Measurements from ENCODE around the gene ZSCAN21.
"Not testable (repeated sequence)": the region's sequence is repeated elsewhere in the genome, so short reads cannot be mapped to it uniquely, and the experiment has no call there.

ZSCAN21 gene

GRCh38 chr7:100049441-100050291 is at the start of gene ZSCAN21:
Gene ZSCAN21 (plus strand): TSS chr7:100049774. CDS start chr7:100057007, 7,233 bp downstream.
- TF ChIP-seq, protein P1, sequence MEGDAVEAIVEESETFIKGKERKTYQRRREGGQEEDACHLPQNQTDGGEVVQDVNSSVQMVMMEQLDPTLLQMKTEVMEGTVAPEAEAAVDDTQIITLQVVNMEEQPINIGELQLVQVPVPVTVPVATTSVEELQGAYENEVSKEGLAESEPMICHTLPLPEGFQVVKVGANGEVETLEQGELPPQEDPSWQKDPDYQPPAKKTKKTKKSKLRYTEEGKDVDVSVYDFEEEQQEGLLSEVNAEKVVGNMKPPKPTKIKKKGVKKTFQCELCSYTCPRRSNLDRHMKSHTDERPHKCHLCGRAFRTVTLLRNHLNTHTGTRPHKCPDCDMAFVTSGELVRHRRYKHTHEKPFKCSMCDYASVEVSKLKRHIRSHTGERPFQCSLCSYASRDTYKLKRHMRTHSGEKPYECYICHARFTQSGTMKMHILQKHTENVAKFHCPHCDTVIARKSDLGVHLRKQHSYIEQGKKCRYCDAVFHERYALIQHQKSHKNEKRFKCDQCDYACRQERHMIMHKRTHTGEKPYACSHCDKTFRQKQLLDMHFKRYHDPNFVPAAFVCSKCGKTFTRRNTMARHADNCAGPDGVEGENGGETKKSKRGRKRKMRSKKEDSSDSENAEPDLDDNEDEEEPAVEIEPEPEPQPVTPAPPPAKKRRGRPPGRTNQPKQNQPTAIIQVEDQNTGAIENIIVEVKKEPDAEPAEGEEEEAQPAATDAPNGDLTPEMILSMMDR (IDR thresholded peaks at IDR 0.05; ENCODE audit: insufficient read depth, low read depth, low read length, missing control alignments), result peak; percentile 5
- H3K4me3 ChIP-seq (ENCODE audit: low read depth, low read length), result peak within 1 kb of the TSS; percentile 75
- peak; percentile 77 for DNase-seq (ENCODE audit: low read depth)

DNA sequence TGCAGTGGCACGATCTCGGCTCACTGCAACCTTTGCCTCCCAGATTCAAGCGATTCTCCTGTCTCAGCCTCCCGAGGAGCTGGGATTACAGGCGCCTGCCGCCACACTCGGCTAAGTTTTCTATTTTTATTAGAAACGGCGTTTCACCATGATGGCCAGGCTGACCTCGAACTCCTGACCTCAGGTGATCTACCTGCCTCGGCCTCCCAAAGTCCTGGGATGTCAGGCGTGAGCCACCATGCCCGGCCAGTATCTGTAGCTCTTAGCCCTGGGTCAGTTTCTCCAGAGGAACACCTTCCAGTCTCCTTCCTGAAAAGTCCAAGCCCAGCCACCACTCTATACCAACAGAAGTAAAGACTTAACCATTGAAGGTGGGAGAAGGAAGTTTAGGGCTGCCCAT is 49.3 kb upstream of the ZSCAN21 start:
- H3K4me3 ChIP-seq (ENCODE audit: low read depth, low read length), result no peak overlapping the region
- TF ChIP-seq, protein P1 (IDR thresholded peaks at IDR 0.05; ENCODE audit: insufficient read depth, low read depth, low read length, missing control alignments), result no peak
- no peak for DNase-seq (ENCODE audit: low read depth)

- H3K4me3 ChIP-seq (ENCODE audit: low read depth, low read length), result no peak overlapping the region
- TF ChIP-seq, protein P1 (IDR thresholded peaks at IDR 0.05; ENCODE audit: insufficient read depth, low read depth, low read length, missing control alignments), result no peak
- DNase-seq (ENCODE audit: low read depth), result no peak
Measured at GRCh38 chr7:100003711-100004661, 45.6 kb upstream of the ZSCAN21 start.

GRCh38 chr7:100007887-100008286 is 41.7 kb upstream of the ZSCAN21 start:
- no peak for DNase-seq (ENCODE audit: low read depth)
- no peak overlapping the region for H3K4me3 ChIP-seq (ENCODE audit: low read depth, low read length)
- TF ChIP-seq, protein P1 (IDR thresholded peaks at IDR 0.05; ENCODE audit: insufficient read depth, low read depth, low read length, missing control alignments), result no peak

DNA sequence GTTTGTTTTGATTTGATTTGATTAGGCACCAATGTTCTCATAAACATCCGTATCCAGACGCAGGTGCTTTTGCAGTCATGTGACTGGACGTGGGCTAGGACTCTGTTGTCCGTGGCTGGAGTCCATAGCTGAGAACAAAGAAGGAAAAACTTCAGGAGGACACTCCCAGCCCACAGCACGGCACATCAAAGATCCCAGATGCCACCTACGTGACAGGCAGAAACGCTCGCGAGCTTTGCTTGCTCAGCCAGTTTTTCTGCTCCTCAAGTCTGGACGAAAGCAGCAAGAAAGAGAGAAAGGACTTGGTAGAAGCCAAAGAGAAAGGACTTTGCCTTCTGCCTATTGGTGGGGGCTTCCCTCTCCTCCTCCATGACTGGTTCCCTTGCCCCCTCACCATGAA is 41.0 kb upstream of the ZSCAN21 start:
- H3K4me3 ChIP-seq (ENCODE audit: low read depth, low read length), result no peak overlapping the region
- DNase-seq (ENCODE audit: low read depth), result no peak
- TF ChIP-seq, protein P1 (IDR thresholded peaks at IDR 0.05; ENCODE audit: insufficient read depth, low read depth, low read length, missing control alignments), result no peak

- DNase-seq (ENCODE audit: low read depth); H3K4me3 ChIP-seq (ENCODE audit: low read depth, low read length): not testable (repeated sequence)
Measured at GRCh38 chr7:100009952-100010351, 39.6 kb upstream of the ZSCAN21 start.

- TF ChIP-seq, protein P1 (IDR thresholded peaks at IDR 0.05; ENCODE audit: insufficient read depth, low read depth, low read length, missing control alignments), result no peak
- no peak for DNase-seq (ENCODE audit: low read depth)
- H3K4me3 ChIP-seq (ENCODE audit: low read depth, low read length), result no peak overlapping the region
Measured at GRCh38 chr7:100010901-100011300, 38.7 kb upstream of the ZSCAN21 start.

Measured in GM12865 (cell line).